HCT116 (cell line): ENCODE measurements around the gene ELL3. TPM values are rescaled to one million over a fixed set of nuclear protein-coding genes. Genes with fewer than 3 reads are reported as not detected.
A peak's percentile ranks its signal among the peaks of the same experiment; 100 is the strongest.

Experiments used
- ATAC-seq: fragments of 200-7000 bp; cut with Tn5 transposase; 2 replicates; pipeline ENCODE4 v1.9.1; 2020; ENCODE audit warnings: mild to moderate bottlenecking, moderate library complexity
- BruUV-seq: library from RNA; stranded (reverse); fragments of 400-500 nt; replicated peaks from 2 replicates; lab custom pipeline; 2021; lab: Mats Ljungman, UMichigan
- CTCF ChIA-PET: fragments of 300-600 bp; sonication (Branson Sonifier 250); formaldehyde crosslinking; loops from one replicate; lab custom pipeline; 2021; ENCODE audit warnings: antibody characterized with exemption; lab: Charles Lee
- POLR2A ChIA-PET: fragments of 300-600, 350-600 bp; sonication (Branson Sonifier 250); formaldehyde crosslinking; loops from one replicate; lab custom pipeline; 2021; ENCODE audit warnings: antibody characterized with exemption; lab: Charles Lee
- RAD21 ChIA-PET, 2 experiments: fragments of 300-600 bp; sonication (Branson Sonifier 250); formaldehyde crosslinking; loops; one replicate each; lab custom pipeline; 2023; ENCODE audit warnings: low total read pairs in 2 of 2; ENCODE audit not compliant: uncharacterized antibody in 2 of 2, unreplicated experiment in 2 of 2, low non-redundant PET in 1 of 2; lab: Charles Lee
- DNase-seq: peaks from one replicate; pipeline ENCODE4 v3.0.0-alpha.2; 2010; ENCODE audit warnings: low read depth, low spot score
- H2AFZ ChIP-seq: fragments of 200-600 bp; shearing (Covaris generic), sonication (generic); 2 replicates; pipeline ENCODE4 v1.6.1; 2017; ENCODE audit warnings: low read depth, mixed run types, mixed read lengths, antibody characterized with exemption, low read length; ENCODE audit not compliant: poor library complexity, severe bottlenecking
- H3K27ac ChIP-seq: 2 replicates; pipeline ENCODE4 v1.5.1; 2012; ENCODE audit warnings: low read depth, low read length
- H3K27me3 ChIP-seq: fragments of 200-600 bp; sonication (generic); 2 replicates; pipeline ENCODE4 v1.6.1; 2016; ENCODE audit warnings: mixed run types, low read length, mixed read lengths; ENCODE audit not compliant: insufficient read depth
- H3K36me3 ChIP-seq, 2 experiments: fragments of 200-500 bp in 1 of 2; fragments of 200-600 bp in 1 of 2; sonication (Bioruptor generic) in 1 of 2; sonication (generic) in 1 of 2; 2 replicates each; pipeline versions ENCODE4 v1.5.1 to v1.6.1; 2014 to 2016; ENCODE audit warnings: low read length in 2 of 2, inconsistent platforms in 1 of 2, mixed read lengths in 1 of 2, mixed run types in 1 of 2; ENCODE audit not compliant: insufficient read depth in 2 of 2, control insufficient read depth in 1 of 2
- H3K4me1 ChIP-seq, 2 experiments: fragments of 200-600 bp in 1 of 2; sonication (generic) in 1 of 2; 2 replicates each; pipeline versions ENCODE4 v1.5.1 to v1.6.1; 2012 to 2017; ENCODE audit warnings: low read length in 2 of 2, inconsistent platforms in 1 of 2, mild to moderate bottlenecking in 1 of 2, mixed read lengths in 1 of 2, mixed run types in 1 of 2, moderate library complexity in 1 of 2; ENCODE audit not compliant: insufficient read depth in 2 of 2, control insufficient read depth in 1 of 2
- H3K4me2 ChIP-seq: fragments of 200-600 bp; sonication (generic); 2 replicates; pipeline ENCODE4 v1.6.1; 2017; ENCODE audit warnings: mixed run types, low read length, mixed read lengths
- H3K4me3 ChIP-seq, 2 experiments: fragments of 200-600 bp in 1 of 2; sonication (generic) in 1 of 2; replicated peaks in 1 of 2; 2 replicates each; pipeline ENCODE4 v1.5.1; 2011 to 2016; ENCODE audit warnings: low read length in 2 of 2, control low read depth in 1 of 2, low read depth in 1 of 2, mild to moderate bottlenecking in 1 of 2, mixed read lengths in 1 of 2, mixed run types in 1 of 2
- H3K79me2 ChIP-seq: fragments of 200-600 bp; sonication (generic); 2 replicates; pipeline ENCODE4 v1.6.1; 2017; ENCODE audit warnings: mild to moderate bottlenecking, mixed run types, low read length, moderate library complexity, mixed read lengths; ENCODE audit not compliant: insufficient read depth
- H3K9ac ChIP-seq: fragments of 200-600 bp; sonication (generic); 2 replicates; pipeline ENCODE4 v1.6.1; 2016; ENCODE audit warnings: low read length, mixed read lengths
- H3K9me2 ChIP-seq: fragments of 200-600 bp; sonication (generic), shearing (Covaris generic); 2 replicates; pipeline ENCODE4 v1.6.1; 2017; ENCODE audit warnings: mixed run types, mild to moderate bottlenecking, moderate library complexity; ENCODE audit not compliant: insufficient read depth
- H3K9me3 ChIP-seq, 2 experiments: fragments of 200-500 bp in 1 of 2; fragments of 200-600 bp in 1 of 2; sonication (Bioruptor generic) in 1 of 2; sonication (generic) in 1 of 2; 2 replicates each; pipeline ENCODE4 v1.6.1; 2014 to 2017; ENCODE audit warnings: low read length in 2 of 2, mixed read lengths in 2 of 2, inconsistent platforms in 1 of 2, low read depth in 1 of 2, mild to moderate bottlenecking in 1 of 2, mixed run types in 1 of 2, moderate library complexity in 1 of 2; ENCODE audit not compliant: control insufficient read depth in 1 of 2, insufficient read depth in 1 of 2
- H4K20me1 ChIP-seq: fragments of 200-600 bp; sonication (generic), shearing (Covaris generic); 2 replicates; pipeline ENCODE4 v1.6.1; 2017; ENCODE audit warnings: mixed run types, mild to moderate bottlenecking, moderate library complexity; ENCODE audit not compliant: insufficient read depth
- CEBPB ChIP-seq: IDR thresholded peaks from 2 replicates; pipeline ENCODE4 v1.6.1; 2012; ENCODE audit warnings: low read depth
- ELF1 ChIP-seq: IDR thresholded peaks from 2 replicates; pipeline ENCODE4 v1.6.1; 2012; ENCODE audit warnings: low read depth, borderline replicate concordance
- EZH2 ChIP-seq: fragments of 200-600 bp; sonication (generic); IDR thresholded peaks from 2 replicates; pipeline ENCODE4 v1.6.1; 2017; ENCODE audit warnings: antibody characterized with exemption, mixed run types
- EZH2phosphoT487 ChIP-seq: fragments of 200-600 bp; IDR thresholded peaks from 2 replicates; pipeline ENCODE4 v1.6.1; 2018; ENCODE audit warnings: antibody characterized with exemption, borderline replicate concordance
- FOSL1 ChIP-seq: IDR thresholded peaks from 2 replicates; pipeline ENCODE4 v1.6.1; 2012; ENCODE audit warnings: low read depth
- POLR2A ChIP-seq: IDR thresholded peaks from 2 replicates; pipeline ENCODE4 v1.7.0; 2011; ENCODE audit warnings: borderline replicate concordance; ENCODE audit not compliant: insufficient read depth, insufficient read length; ENCODE audit errors: extremely low read depth
- POLR2AphosphoS5 ChIP-seq: IDR thresholded peaks from 2 replicates; pipeline ENCODE4 v1.6.1; 2011; ENCODE audit warnings: mild to moderate bottlenecking, low read depth, low read length, moderate library complexity
- SP1 ChIP-seq: IDR thresholded peaks from 2 replicates; pipeline ENCODE4 v1.6.1; 2012; ENCODE audit warnings: low read depth
- TCF7L2 ChIP-seq: IDR thresholded peaks from 2 replicates; pipeline ENCODE4 v1.7.0; 2011; ENCODE audit warnings: borderline replicate concordance, inconsistent platforms; ENCODE audit not compliant: insufficient read depth, insufficient read length; ENCODE audit errors: extremely low read depth
- YY1 ChIP-seq: IDR thresholded peaks from 2 replicates; pipeline ENCODE4 v1.6.1; 2011; ENCODE audit warnings: low read length, low read depth, moderate library complexity, mild to moderate bottlenecking; ENCODE audit not compliant: insufficient replicate concordance; ENCODE audit errors: extremely low read depth
- intact Hi-C: fragments of 100-400 bp; cut with micrococcal nuclease; formaldehyde crosslinking; loops from 2 replicates; pipeline ENCODE4 v1.10.0; 2022
- total RNA-seq: library from RNA; stranded (reverse); gene quantifications from one replicate; pipeline ENCODE4 v1.2.1, GENCODE V29; 2021; ENCODE audit not compliant: unreplicated experiment
- TF ChIP-seq, protein P1 (sequence below): IDR thresholded peaks from 2 replicates; pipeline ENCODE4 v1.6.1; 2012

The ELL3 gene
- total RNA-seq, 1 experiment from 2014 or later = 16.2 TPM

DNA sequence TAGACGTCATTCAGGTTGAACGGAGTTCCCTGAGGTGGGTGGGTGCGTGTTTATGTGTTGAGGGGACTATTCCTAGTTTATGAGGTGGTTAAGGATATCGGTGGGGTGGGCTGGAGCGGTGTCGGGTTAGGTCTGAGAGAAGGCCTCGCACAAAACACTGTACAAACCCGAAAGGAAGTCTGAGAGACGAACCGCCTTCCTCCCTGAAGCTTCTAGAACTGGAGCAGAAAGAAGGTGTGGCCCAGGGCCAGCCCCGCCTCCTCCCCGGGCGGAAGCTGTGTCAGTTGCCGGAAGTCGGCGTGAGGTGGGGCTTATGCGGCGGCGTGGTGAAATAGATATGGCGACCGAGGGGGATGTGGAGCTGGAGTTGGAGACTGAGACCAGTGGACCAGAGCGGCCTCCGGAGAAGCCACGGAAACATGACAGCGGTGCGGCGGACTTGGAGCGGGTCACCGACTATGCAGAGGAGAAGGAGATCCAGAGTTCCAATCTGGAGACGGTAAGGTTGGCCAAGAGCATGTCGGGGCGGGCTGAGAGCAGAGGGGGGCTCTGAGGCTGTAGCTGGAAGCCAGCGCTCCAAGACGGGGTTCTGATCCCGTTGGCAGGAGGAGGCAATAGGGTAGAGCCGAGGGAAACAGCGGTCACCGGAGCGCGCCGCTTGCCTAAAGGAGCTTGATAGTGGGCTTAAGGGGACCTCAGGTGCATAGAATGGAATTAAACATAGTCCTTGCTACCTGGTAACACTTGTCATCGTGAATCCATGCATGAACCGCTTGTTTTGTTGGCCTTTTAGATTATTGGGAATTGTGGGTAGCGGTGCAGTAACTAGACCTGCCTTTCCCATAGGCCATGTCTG, 23.7 kb upstream of the ELL3 start, which contains the start of gene HYPK:
Gene HYPK, plus strand, starts transcription at position 314 of the 856 bp plus-strand sequence. Its CDS starts 24 bp downstream, at position 338.
- DNase-seq (peak; percentile 57), ATAC-seq (peak; percentile 89)
- intact Hi-C loops = no loop called here
- H2AFZ ChIP-seq = no peak within 1 kb of the TSS
- H3K36me3 ChIP-seq = peaks cover 28 to 35% of the 10 kb centered on the region in 2 experiments
- BruUV-seq = TSS peak; percentile 35
- H3K27me3 ChIP-seq = no peaks in the 10 kb centered on the region
- H3K4me2 ChIP-seq = peak within 1 kb of the TSS; percentile 90
- peak; percentile 87 for TF ChIP-seq POLR2AphosphoS5
- peak; percentile 89 for TF ChIP-seq YY1
- TF ChIP-seq POLR2A = peak; percentile 71
- TF ChIP-seq, protein P1, sequence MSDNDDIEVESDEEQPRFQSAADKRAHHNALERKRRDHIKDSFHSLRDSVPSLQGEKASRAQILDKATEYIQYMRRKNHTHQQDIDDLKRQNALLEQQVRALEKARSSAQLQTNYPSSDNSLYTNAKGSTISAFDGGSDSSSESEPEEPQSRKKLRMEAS = no peak
- no peak for TF ChIP-seq EZH2
- TF ChIP-seq EZH2phosphoT487 = no peak
- ChIA-PET RAD21 (interaction anchor here in 1 of 2 experiments (0.6 kb wide), 1 partner anchor 736 kb away, joined by 4 read pairs; the partner anchor contains the start of gene EIF3J), POLR2A (interaction anchor here (0.9 to 1.6 kb wide), 3 partner anchors 9 to 24 kb away, joined by 3 to 7 read pairs (median 4); partner anchors contain the start of genes ELL3, MFAP1 and SERF2), CTCF (interaction anchor here (1.1 to 1.6 kb wide), 2 partner anchors 23 to 25 kb away, joined by 3 to 6 read pairs; partner anchors contain the start of gene ELL3)
- peak within 1 kb of the TSS; percentile 92 to 99 for H3K4me3 ChIP-seq
- peaks cover 6 to 23% of the 10 kb centered on the region in 2 experiments; a peak in 3 of 4 replicates for H3K4me1 ChIP-seq
- no peaks in the 10 kb centered on the region for H3K9me3 ChIP-seq
- H3K27ac ChIP-seq = peak within 1 kb of the TSS; percentile 76
- H4K20me1 ChIP-seq = no peaks in the 10 kb centered on the region
- H3K9me2 ChIP-seq = no peaks in the 10 kb centered on the region
- peak within 1 kb of the TSS; percentile 82 for H3K9ac ChIP-seq
- H3K79me2 ChIP-seq = peaks cover 21% of the 10 kb centered on the region

- no TSS peak for BruUV-seq
- Histone ChIP-seq H3K27me3 (no peaks in the 10 kb centered on the region), H3K79me2 (peaks cover 27% of the 10 kb centered on the region), H3K4me3 (peak within 1 kb of the TSS; percentile 92 to 99), H4K20me1 (no peaks in the 10 kb centered on the region), H3K9me2 (no peaks in the 10 kb centered on the region), H3K9ac (peak within 1 kb of the TSS; percentile 82), H3K9me3 (no peaks in the 10 kb centered on the region), H3K27ac (peak within 1 kb of the TSS; percentile 76), H2AFZ (no peak within 1 kb of the TSS), H3K4me2 (peak within 1 kb of the TSS; percentile 90), H3K36me3 (peaks cover 31 to 36% of the 10 kb centered on the region in 2 experiments), H3K4me1 (peaks cover 6 to 23% of the 10 kb centered on the region in 2 experiments; a peak in 3 of 4 replicates)
- ATAC-seq = peak; percentile 8
- ChIA-PET POLR2A (interaction anchor here (0.9 to 1.6 kb wide), 2 partner anchors 23 to 24 kb away, joined by 4 to 7 read pairs; partner anchors contain the start of genes ELL3 and MFAP1), CTCF (interaction anchor here (1.6 kb wide), 1 partner anchor 23 kb away, joined by 6 read pairs; the partner anchor contains the start of gene ELL3), RAD21 (no interaction called here)
- TF ChIP-seq FOSL1 (no peak), TCF7L2 (no peak), SP1 (no peak), POLR2A (no peak), EZH2phosphoT487 (no peak), ELF1 (no peak), CEBPB (no peak)
- intact Hi-C loops = no loop called here
- DNase-seq = no peak
Observed at GRCh38 chr15:43799945-43800285, 23.1 kb upstream of the ELL3 start, which contains the start of gene SERINC4. TSS of gene SERINC4 (minus strand) at chr15:43800220. CDS start at chr15:43799986, 234 bp downstream.
